ENCODE data around the gene NTM.

The NTM gene

GRCh38 chr11:131886201-131886600 lies 515.8 kb downstream of the NTM start:
- Histone ChIP-seq H2AFZ (ENCODE audit: low read length) (no peak overlapping the region), H3K27me3 (ENCODE audit: insufficient read depth, low read length) (no peaks in the 10 kb centered on the region), H3K79me2 (ENCODE audit: insufficient read depth, low read length) (no peaks in the 10 kb centered on the region), H3K9ac (ENCODE audit: low read length) (no peak overlapping the region), H3K9me2 (ENCODE audit: low read depth, low read length) (no peaks in the 10 kb centered on the region), H3K4me2 (ENCODE audit: low read length) (no peak overlapping the region), H3K27ac (ENCODE audit: low read depth, low read length, poor library complexity, severe bottlenecking) (no peak overlapping the region), H3K4me3 (ENCODE audit: low read depth, low read length, poor library complexity, severe bottlenecking) (no peak overlapping the region), H3F3A (ENCODE audit: insufficient read depth, low read length) (no peaks in the 10 kb centered on the region), H4K20me1 (ENCODE audit: insufficient read depth, low read length) (no peaks in the 10 kb centered on the region), H3K4me1 (ENCODE audit: insufficient read depth, low read length, severe bottlenecking) (no peaks in the 10 kb centered on the region), H3K9me3 (ENCODE audit: low read length) (no peaks in the 10 kb centered on the region), H3K36me3 (ENCODE audit: insufficient read depth, low read length) (no peaks in the 10 kb centered on the region)
- TF ChIP-seq CTCF (IDR thresholded peaks at IDR 0.05; ENCODE audit: low read length), result no peak
- TF ChIP-seq EZH2 (IDR thresholded peaks at IDR 0.05; ENCODE audit: borderline replicate concordance, low read length), result no peak

GRCh38 chr11:131888230-131888855 lies 517.9 kb downstream of the NTM start:
- Histone ChIP-seq H3K27ac (ENCODE audit: low read depth, low read length, poor library complexity, severe bottlenecking) (no peak overlapping the region), H3K9me3 (ENCODE audit: low read length) (no peaks in the 10 kb centered on the region), H3K36me3 (ENCODE audit: insufficient read depth, low read length) (no peaks in the 10 kb centered on the region), H3K4me1 (ENCODE audit: insufficient read depth, low read length, severe bottlenecking) (no peaks in the 10 kb centered on the region), H3K27me3 (ENCODE audit: insufficient read depth, low read length) (no peaks in the 10 kb centered on the region), H4K20me1 (ENCODE audit: insufficient read depth, low read length) (no peaks in the 10 kb centered on the region), H3K79me2 (ENCODE audit: insufficient read depth, low read length) (no peaks in the 10 kb centered on the region), H2AFZ (ENCODE audit: low read length) (no peak overlapping the region), H3K9me2 (ENCODE audit: low read depth, low read length) (no peaks in the 10 kb centered on the region), H3K9ac (ENCODE audit: low read length) (no peak overlapping the region), H3K4me3 (ENCODE audit: low read depth, low read length, poor library complexity, severe bottlenecking) (no peak overlapping the region), H3F3A (ENCODE audit: insufficient read depth, low read length) (no peaks in the 10 kb centered on the region), H3K4me2 (ENCODE audit: low read length) (no peak overlapping the region)
- TF ChIP-seq EZH2 (IDR thresholded peaks at IDR 0.05; ENCODE audit: borderline replicate concordance, low read length), result no peak
- TF ChIP-seq CTCF (IDR thresholded peaks at IDR 0.05; ENCODE audit: low read length), result no peak

GRCh38 chr11:131889146-131889577 lies 518.7 kb downstream of the NTM start:
- Histone ChIP-seq H2AFZ (ENCODE audit: low read length) (no peak overlapping the region), H3K4me2 (ENCODE audit: low read length) (no peak overlapping the region), H4K20me1 (ENCODE audit: insufficient read depth, low read length) (no peaks in the 10 kb centered on the region)

More at GRCh38 chr11:131889146-131889577, 518.7 kb downstream of the NTM start:
- Histone ChIP-seq H3K9ac (ENCODE audit: low read length) (no peak overlapping the region), H3K4me3 (ENCODE audit: low read depth, low read length, poor library complexity, severe bottlenecking) (no peak overlapping the region), H3K27ac (ENCODE audit: low read depth, low read length, poor library complexity, severe bottlenecking) (no peak overlapping the region), H3K27me3 (ENCODE audit: insufficient read depth, low read length) (no peaks in the 10 kb centered on the region), H3K4me1 (ENCODE audit: insufficient read depth, low read length, severe bottlenecking) (no peaks in the 10 kb centered on the region), H3K36me3 (ENCODE audit: insufficient read depth, low read length) (no peaks in the 10 kb centered on the region), H3F3A (ENCODE audit: insufficient read depth, low read length) (no peaks in the 10 kb centered on the region), H3K9me2 (ENCODE audit: low read depth, low read length) (no peaks in the 10 kb centered on the region), H3K79me2 (ENCODE audit: insufficient read depth, low read length) (no peaks in the 10 kb centered on the region), H3K9me3 (ENCODE audit: low read length) (no peaks in the 10 kb centered on the region)
- no peak for TF ChIP-seq EZH2 (IDR thresholded peaks at IDR 0.05; ENCODE audit: borderline replicate concordance, low read length)

Measured in OCI-LY1 (cell line).